ENCODE data around the gene BCL2L12.

The BCL2L12 gene

DNA sequence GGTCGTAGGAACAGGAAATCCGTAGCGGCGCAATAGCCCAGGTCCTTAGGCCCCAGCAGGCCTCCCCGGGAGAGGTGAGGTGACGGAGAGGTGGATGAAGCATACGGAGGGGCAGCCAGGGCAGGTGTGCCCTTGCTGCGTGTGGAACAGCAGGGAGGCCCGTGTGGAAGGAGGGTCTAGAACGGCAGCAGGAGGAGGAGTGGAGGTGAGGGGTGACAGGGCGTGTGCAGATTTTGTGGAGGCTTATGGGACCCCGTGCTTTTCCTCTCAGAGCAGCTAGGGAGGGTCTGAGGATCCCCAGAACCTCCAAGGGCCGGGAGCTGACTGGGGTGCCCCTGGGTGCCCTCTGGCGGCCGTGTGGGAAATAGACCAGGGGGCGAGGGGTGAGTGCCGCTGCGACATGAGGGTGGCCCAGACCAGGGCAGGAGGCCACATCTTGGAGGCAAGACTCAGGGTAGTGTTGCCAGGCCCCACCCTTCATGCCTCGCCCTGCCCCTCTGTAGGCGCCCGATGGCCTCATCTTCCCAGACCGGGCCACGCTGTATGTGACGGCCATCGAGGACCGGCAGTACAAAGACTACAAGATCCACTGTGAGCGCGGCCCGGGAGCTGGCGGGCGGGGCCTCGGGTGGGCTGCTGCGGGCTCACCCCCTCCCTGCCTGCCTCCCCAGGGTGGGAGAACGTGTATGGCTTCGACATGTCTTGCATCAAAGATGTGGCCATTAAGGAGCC is 18.7 kb downstream of the BCL2L12 start:
- DNase-seq (ENCODE audit: low read depth in 2 of 3, low spot score in 1 of 3) = no peak

DNA sequence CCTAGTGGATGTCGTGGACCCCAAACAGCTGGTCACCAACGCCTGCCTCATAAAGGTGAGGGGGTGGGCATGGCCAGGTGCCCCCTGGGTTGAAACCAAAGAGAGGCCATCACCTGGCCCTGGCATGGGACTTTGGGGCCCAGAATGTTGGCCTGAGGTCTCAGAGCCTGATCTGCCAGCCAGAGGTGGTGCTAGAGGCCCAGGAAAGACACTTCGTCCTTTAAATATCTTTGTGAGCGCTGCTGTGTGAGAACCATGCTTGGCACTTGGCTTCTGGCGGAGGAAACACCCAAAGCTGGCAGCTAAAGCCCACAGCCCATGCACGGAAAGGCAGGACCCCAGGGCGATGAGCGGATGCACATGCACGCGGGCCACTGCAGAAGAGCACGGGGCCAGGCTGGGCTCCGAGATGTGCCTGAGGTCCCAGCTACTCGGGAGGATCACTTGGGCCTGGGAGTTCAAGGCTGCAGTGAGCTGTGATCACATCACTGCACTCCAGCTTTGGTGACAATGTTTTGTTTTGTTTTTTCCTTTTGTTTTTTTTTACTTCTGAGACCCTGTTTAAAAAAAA is 19.3 kb downstream of the BCL2L12 start:
- no peak for DNase-seq (ENCODE audit: low read depth in 2 of 3, low spot score in 1 of 3)

DNA sequence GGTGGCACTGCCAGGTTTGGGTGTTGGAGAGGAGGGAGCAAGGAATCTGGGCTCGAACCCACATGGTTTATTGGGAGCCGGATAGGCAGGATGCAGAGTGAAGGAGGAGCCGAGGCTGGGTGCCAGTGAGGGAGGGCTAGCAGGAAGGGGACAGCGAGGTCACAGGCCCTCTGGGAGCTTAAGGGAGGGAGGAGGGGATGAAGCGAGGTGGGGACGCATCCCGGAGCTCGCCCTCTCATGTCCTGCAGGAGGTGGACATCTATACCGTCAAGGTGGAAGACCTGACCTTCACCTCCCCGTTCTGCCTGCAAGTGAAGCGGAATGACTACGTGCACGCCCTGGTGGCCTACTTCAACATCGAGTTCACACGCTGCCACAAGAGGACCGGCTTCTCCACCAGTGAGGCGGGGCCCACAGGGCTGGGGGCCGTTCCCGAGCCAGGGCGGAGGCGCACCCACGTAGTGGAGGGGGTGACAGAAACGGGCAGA is 20.2 kb downstream of the BCL2L12 start:
- DNase-seq (ENCODE audit: low read depth in 2 of 3, low spot score in 1 of 3) = no peak

DNA sequence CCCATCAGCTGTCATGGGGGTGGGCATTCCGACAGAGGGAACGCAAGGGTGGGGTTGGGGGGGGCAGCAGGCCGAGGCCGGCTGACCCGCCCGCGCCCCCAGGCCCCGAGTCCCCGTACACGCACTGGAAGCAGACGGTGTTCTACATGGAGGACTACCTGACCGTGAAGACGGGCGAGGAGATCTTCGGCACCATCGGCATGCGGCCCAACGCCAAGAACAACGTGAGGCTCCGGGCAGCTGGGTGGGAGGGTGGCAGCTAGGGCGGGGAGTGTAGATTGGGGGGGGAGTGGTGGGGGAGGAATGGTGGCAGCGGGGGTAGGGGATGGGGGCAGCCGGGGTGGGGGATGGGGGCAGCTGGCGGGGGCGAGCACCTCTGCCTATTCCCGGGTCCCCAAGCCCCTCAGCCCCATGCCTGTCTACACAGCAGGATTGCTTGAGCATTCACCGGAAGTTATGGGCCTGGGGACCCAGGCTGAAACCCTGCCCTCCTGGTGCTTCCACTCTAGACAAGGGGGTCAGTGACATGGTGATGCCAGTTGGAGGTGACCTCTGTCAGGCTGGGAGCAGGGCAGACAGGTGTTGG is 20.9 kb downstream of the BCL2L12 start:
- no peak for DNase-seq (ENCODE audit: low read depth in 2 of 3, low spot score in 1 of 3)

DNA sequence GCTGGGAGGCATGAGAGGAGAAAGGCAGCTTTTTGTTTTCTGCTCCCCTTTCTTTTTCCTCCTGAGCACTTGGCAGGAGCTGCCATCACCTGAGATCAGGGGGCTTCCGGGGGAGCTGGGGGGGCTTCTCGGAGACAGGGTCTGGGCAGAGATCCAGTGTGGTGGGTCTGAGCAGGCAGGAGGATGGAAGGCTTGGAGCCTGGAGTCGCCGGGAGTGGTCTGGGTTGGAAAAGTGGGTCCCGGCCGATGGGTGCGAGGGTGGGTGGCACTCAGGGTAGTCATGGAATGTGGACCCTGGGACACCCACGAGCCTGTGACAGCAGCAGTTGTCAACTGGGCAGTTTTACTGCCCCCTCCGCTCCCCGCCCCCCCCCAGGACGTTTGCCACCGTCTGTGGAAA is 21.4 kb downstream of the BCL2L12 start:
- no peak for DNase-seq (ENCODE audit: low read depth in 2 of 3, low spot score in 1 of 3)

DNA sequence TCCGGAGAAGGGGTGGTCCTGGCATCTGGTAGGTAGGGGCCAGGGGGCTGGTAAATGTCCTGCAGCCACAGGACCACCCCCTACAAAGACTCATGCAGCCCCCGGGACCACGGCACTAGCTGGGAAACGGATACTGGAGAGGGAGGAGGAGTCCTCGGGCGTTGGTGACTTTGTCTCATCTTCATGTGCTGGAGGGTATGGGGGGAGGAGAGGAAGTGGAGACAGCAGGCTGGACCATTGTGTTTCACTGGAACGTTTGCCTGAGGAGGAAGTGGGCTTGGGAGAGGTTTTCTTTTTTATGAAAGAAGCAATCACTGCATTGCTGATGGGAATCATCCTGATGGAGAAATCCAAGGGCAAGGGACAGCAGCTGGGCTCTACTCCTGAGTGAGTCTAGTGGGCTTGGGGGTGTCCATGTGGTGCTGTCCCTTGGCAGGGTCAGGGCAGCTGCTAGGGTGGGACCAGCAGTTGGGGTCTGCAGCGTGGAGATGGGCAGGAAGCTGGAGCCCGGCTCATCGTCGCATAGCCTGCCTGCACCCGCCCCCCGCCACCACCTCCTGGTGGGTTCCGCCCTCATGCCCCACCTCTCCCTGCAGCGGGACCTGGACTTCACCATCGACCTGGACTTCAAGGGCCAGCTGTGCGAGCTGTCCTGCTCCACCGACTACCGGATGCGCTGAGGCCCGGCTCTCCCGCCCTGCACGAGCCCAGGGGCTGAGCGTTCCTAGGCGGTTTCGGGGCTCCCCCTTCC is 22.0 kb downstream of the BCL2L12 start:
- DNase-seq (ENCODE audit: low read depth in 2 of 3, low spot score in 1 of 3) = no peak

DNA sequence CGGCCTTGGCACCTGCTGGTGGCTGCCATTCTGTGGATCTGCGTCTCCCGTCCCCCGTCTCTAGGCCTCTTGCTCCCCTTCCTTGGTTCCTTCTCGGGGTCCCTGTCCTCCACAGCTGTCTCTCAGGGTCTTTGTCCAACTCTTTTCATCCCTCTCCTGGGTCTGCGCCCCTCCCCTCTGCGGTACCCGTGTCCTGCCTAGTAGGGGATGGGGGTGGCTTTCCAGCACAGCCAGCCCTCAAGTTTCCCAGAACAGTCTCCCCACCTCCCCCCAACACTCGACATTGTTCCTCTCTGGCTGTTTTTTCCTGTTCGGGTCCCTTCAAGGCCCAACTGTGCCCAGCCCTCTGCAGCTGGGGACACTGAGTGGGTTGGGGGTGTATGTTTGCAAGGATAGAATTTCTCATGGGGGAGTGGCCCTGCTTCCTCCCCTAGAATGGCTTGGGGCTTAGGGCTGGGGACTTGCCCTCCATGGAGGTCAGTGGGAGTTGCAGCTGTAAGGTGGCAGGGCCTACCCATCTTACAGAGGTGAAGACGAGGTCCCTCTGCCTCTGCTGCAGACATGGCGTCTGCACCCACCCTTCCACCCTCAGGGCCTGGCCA is 22.9 kb downstream of the BCL2L12 start:
- DNase-seq (ENCODE audit: low read depth in 2 of 3, low spot score in 1 of 3) = no peak

DNA sequence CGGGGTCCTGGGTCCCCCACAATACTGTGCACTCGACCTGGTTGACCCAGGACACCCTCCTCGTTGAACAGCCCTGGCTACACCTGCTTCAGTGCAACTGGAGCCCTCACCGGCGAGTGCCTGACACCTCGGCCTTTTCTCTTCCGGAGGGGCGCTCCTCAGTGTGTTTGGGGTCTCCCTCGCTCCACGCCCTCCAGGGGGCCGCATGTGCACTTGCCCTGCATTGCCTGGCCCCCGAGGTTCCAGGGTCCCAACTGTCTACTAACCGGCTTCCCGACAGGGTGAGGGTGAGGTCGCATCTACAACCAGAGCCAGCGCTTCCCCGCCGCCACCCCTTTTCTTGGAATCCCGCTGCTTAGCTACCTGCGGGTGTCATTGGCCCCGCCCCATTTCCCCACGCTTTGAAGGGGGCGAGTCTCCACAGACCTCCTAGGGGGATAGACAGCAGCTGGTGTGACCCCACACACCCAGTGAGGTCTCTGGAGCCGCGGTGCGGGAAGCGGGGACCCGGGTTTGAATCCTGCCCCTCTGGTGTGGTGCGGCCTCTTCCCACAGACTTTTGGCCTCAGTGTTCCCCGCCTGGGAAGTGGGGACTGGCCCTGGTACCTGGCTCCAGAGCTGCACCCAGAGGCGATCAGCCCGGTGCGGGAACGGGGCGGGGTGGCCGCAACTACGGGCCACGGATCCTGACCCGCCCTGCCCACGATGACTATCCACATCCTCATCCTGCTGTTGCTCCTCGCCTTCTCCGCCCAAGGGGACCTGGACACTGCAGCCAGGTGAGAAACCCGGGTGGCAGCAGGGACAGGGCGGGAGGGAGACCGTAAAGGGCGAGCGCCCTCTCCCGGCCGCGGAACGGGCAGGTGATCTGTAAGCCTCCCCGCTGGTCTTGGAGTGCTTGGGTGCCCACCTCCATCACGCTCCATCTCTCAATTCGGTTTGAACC is 23.7 kb downstream of the BCL2L12 start, which contains the start of gene ADM5:
Gene ADM5, plus strand, starts transcription at position 462 of the 946 bp plus-strand sequence. Its CDS starts 244 bp downstream, at position 706.
- no peak for DNase-seq (ENCODE audit: low read depth in 2 of 3, low spot score in 1 of 3)

DNA sequence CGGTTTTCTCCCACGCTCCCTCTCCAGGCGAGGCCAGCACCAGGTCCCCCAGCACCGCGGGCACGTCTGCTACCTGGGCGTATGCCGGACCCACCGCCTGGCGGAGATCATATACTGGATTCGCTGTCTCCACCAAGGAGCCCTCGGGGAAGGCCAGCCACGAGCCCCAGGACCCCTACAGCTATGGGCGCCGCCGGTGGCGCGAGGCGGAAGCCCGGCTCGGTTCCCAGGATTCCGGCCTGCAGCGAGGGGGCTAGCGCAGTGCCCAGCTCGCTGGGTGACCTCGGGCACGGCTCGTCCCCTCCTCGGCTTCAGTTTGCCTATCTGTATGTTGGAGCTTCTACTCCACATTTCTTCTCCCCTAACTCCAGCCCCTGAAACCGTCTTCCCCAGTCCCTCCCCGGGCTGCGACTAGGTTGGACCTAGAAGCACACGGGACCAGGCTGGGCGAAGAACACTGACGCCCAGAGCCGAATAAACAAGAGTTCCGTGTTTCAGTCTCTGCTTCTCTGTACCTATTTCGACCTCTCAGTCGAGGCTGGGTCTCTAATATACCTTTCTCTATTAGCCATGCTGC is 24.4 kb downstream of the BCL2L12 start:
- no peak for DNase-seq (ENCODE audit: low read depth in 2 of 3, low spot score in 1 of 3)

DNA sequence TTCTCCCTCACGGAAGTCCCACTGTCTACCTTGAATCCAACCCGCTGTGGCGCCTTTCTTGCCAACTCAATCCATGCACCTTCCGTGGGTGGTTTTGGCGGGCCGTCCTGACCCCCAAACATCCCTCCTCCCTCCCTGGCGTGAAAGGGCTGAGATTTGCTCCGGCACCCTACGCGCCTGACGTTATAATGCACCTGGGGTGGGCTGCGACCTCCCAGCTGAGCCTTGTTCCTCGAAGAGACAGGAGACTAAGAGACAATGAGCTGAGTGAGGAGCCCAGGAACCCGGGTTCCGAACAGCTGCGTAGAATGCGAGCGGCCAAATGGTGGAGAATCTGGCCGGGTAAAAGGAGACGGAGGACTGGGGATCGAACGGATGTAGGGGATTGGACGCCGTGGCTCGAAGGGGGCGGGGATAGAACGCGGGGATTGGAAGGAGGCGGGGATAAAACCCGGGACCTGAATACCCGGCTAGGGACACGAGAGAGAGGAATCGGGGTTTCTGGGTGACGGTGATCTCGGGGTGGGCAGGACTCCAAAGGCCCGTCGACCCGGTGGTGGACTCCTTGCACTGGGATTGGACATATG is 25.0 kb downstream of the BCL2L12 start, which contains the start of gene CPT1C:
Gene CPT1C, plus strand, starts transcription at position 461 of the 587 bp plus-strand sequence. CDS start 1,137 bp downstream, outside the sequence.
- peak in 2 of 3 donors; percentile 51 to 62 for DNase-seq (ENCODE audit: low read depth in 2 of 3, low spot score in 1 of 3)

DNA sequence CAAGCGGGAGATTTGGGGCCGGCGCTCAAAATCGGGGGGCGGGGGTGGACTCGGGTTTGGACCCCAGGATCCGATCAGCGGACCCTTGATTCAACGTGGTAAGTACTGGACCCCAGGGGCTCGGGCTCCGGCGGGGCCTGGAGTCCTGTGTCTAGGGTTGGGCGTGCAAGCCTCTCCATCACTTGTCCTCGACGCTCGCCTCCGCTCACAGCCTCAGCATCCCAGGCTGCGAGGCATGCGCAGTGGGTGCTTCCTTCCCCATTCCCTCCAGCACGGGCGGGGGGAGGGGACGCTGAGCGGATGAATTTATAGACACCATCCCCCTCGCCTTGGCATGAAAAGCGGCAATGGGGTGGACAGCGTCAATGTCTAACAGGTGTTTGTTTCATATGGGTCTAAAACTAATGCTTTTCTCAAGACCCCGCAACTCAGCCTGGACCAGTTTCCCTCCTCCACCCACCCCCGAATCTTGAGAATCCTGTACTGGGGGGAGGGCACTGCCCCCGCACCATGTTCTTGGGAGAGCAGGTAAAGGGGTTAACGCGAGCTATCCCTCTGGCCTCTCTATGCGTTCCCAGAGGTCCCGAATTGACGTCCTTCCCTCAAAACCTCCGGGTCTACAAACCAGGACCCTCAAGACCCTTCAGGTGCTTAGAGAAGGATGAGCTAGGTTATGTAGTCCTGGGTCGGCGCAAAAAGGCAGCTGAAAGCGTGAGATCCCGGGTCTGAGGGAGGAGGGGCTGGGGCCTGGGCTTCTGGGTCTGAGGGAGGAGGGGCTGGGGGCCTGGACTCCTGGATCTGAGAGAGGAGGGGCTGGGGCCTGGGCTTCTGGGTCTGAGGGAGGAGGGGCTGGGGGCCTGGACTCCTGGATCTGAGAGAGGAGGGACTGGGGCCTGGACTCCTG is 25.8 kb downstream of the BCL2L12 start:
- peak in 1 of 3 donors; percentile 47 for DNase-seq (ENCODE audit: low read depth in 2 of 3, low spot score in 1 of 3)

DNA sequence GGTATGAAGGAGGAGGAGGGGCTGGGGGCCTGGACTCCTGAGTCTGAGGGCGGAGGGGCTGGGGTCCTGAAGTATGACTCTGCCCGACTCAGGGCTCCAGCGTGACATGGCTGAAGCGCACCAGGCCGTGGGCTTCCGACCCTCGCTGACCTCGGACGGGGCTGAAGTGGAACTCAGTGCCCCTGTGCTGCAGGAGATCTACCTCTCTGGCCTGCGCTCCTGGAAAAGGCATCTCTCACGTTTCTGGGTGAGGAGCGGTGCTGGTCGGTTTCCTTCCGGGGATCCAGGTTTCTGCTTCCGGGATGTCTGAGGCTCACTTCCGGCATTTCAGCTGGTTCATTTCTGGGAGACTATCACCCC is 26.4 kb downstream of the BCL2L12 start:
- DNase-seq (ENCODE audit: low read depth in 2 of 3, low spot score in 1 of 3) = no peak

DNA sequence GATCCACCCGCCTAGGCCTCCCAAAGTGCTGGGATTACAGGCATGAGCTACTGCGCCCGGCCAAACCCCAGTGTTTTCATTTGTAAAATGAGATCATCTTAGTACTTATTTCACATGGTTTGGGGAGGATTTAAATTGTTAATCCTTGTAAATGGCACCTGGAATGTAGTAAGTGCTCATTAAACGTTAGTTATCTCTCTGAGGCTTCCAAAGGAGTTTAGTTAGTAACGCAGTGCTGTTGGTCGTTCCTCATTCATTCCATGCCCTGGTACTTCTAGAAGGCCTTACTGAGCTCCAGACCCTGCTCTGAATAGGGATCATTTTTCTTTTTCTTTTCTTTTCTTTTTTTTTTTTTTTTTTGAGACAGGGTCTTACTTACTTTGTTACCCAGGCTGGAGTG is 30.4 kb downstream of the BCL2L12 start:
- no peak for DNase-seq (ENCODE audit: low read depth in 2 of 3, low spot score in 1 of 3)

DNA sequence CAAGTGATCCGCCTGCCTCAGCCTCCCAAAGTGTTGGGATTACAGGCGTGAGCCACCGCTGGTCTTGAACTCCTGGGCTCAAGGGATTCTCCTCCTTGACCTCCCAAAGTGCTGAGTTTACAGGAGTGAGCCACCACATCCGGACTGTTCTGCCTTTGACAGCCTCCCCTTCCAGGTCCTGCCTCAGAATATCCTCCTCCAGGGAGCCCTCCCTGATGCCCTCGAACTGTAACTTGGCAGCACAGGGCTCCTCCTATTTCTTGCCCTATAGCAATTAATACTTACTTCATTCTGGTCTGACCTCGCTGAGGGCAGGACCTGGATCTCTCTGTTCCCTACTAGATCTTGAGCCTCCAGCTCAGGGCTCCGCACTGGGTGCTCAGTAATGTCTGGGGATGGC is 31.1 kb downstream of the BCL2L12 start:
- no peak for DNase-seq (ENCODE audit: low read depth in 2 of 3, low spot score in 1 of 3)

DNA sequence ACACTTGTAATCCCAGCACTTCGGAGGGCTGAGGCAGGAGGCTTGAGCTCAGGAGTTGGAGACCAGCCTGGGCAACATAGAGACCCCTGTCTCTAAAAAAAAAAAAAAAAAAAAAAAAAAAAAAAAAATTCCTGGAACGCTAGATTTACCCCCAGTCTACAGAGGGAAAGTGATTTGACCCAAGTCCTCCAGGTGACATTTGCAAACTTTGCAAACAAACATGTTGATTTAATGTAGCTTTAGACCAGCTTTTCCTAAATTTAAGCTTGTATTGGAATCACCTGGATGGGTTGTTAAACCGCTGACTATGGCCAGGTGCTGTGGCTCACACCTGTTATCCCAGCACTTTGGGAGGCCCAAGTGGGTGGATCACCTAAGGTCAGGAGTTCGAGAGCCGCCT is 33.6 kb downstream of the BCL2L12 start:
- no peak for DNase-seq (ENCODE audit: low read depth in 2 of 3, low spot score in 1 of 3)

DNA sequence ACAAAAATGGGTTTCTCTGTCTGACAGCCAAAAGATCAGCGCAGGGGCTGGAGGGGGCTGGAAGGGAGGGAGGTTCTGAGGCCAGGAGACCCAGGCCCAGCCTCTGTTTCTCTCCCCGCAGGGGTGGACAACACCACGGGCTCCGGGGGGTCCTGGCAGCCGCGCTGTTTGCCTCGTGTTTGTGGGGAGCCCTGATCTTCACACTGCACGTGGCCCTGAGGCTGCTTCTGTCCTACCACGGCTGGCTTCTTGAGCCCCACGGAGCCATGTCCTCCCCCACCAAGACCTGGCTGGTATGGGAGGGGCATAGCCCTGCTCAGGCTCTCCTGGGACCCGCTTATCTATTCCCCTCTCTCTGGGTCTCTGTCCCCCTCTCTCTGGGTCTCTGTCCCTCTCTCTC is 34.8 kb downstream of the BCL2L12 start:
- DNase-seq (ENCODE audit: low read depth in 2 of 3, low spot score in 1 of 3) = no peak

DNA sequence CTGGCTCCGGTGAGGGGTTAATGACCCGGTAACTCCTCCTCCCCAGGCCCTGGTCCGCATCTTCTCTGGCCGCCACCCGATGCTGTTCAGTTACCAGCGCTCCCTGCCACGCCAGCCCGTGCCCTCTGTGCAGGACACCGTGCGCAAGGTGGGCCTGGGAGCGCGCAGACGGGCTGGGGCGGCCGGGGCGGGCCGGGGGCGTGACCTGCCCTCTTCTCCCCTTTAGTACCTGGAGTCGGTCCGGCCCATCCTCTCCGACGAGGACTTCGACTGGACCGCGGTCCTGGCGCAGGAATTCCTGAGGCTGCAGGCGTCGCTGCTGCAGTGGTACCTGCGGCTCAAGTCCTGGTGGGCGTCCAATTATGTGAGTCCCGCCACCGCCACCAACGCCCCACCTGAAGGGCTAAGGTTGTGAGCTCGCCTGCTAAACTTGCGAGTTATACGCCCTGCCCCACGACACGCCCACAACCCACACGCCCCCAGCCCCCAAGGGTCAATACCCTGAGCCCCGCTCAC is 35.6 kb downstream of the BCL2L12 start:
- no peak for DNase-seq (ENCODE audit: low read depth in 2 of 3, low spot score in 1 of 3)

Data from stimulated activated CD4-positive, alpha-beta T cell treated with anti-CD3 and anti-CD28 coated beads, Interleukin-12 subunit alpha, Interleukin-12 subunit beta, amount 100 ng/mL, for 48 hours (primary cell).